Stomach (tissue), 9 donors: ENCODE results near the gene ZNF581. TPM values are rescaled to one million over a fixed set of nuclear protein-coding genes. Genes with fewer than 3 reads are reported as not detected.
A peak's percentile ranks its signal among the peaks of the same experiment; 100 is the strongest.

ENCODE experiments used
- DNase-seq, 2 donors: peaks; one replicate each; pipeline versions ENCODE4 v3.0.0 to v3.0.0-alpha.2; 2013 to 2019
- H3K27ac ChIP-seq, 5 donors: fragments of 200-600 bp in 4 of 5; sonication (generic) in 4 of 5; one replicate each; pipeline ENCODE4 v1.5.1; 2013 to 2019; ENCODE audit warnings: mild to moderate bottlenecking in 1 of 5, moderate library complexity in 1 of 5
- H3K27me3 ChIP-seq, 3 donors: fragments of 200-600 bp; sonication (generic); one replicate each; pipeline ENCODE4 v1.5.1; 2017 to 2019; ENCODE audit warnings: mixed run types in 1 of 3
- H3K36me3 ChIP-seq, 4 donors: fragments of 200-600 bp; sonication (generic); 1 replicate in 3 of 4; 2 replicates in 1 of 4; pipeline ENCODE4 v1.5.1; 2016 to 2019
- H3K4me1 ChIP-seq, 4 donors: fragments of 200-600 bp; sonication (generic); one replicate each; pipeline ENCODE4 v1.5.1; 2016 to 2019
- H3K4me3 ChIP-seq, 4 donors: fragments of 200-600 bp; sonication (generic) in 3 of 4; one replicate each; pipeline ENCODE4 v1.5.1; 2016 to 2019; ENCODE audit warnings: mild to moderate bottlenecking in 1 of 4
- H3K9me3 ChIP-seq, 4 donors: fragments of 200-600 bp; sonication (generic); one replicate each; pipeline ENCODE4 v1.5.1; 2016 to 2019
- CTCF ChIP-seq, 7 experiments: fragments of 450-650 bp in 4 of 7; fragments of 200-600 bp in 3 of 7; sonication (generic) in 3 of 7; IDR thresholded peaks; one replicate each; pipeline ENCODE4 v1.5.1; 2016 to 2019; ENCODE audit warnings: antibody characterized with exemption in 7 of 7, control low read depth in 2 of 7, mild to moderate bottlenecking in 1 of 7
- EP300 ChIP-seq: sonication (generic); formaldehyde crosslinking; IDR thresholded peaks from one replicate; pipeline ENCODE4 v1.6.1; 2017; ENCODE audit warnings: antibody characterized with exemption
- POLR2A ChIP-seq, 4 donors: fragments of 450-650 bp; IDR thresholded peaks; one replicate each; pipeline ENCODE4 v1.6.1; 2016; ENCODE audit warnings: antibody characterized with exemption in 4 of 4, control low read depth in 2 of 4, mild to moderate bottlenecking in 1 of 4, moderate library complexity in 1 of 4
- POLR2AphosphoS5 ChIP-seq, 3 donors: sonication (generic); formaldehyde crosslinking; IDR thresholded peaks; one replicate each; pipeline ENCODE4 v1.6.1; 2016; ENCODE audit warnings: antibody characterized with exemption in 3 of 3
- WGBS, 5 donors: extraction: QIAGEN DNeasy Blood & Tissue Kit in 3 of 5; methylation state at CpG; one replicate each; pipeline versions ENCODE4 v1.1.5 to v1.1.7; 2013 to 2018; 5-methylcytosine and 5-hydroxymethylcytosine counted together
- intact Hi-C: fragments of 100-400 bp; cut with DNase I; formaldehyde crosslinking; loops from one replicate; pipeline ENCODE4 v1.15.1; 2023; ENCODE audit warnings: low total_unique reads
- polyA plus RNA-seq, 3 donors: library from polyadenylated mRNA; stranded (reverse); fragments of 200-250 nt; gene quantifications; one replicate each; pipeline ENCODE4 v1.2.3, GENCODE V29; 2013
- total RNA-seq, 5 donors: library from RNA; depleted of rRNA; stranded (reverse); fragments of >200 nt; gene quantifications; one replicate each; pipeline versions ENCODE4 v1.1.0 to v1.2.3, GENCODE V29; 2014 to 2016
- donor health status: healthy with polysubstance abuse.
- donor health status: Bipolar disorder and iron deficiency.
- donor health status: healthy.

ZNF581 gene
- total and polyA plus RNA-seq, 8 donors, result 2.2 to 27.8 (median 11.3) TPM

GRCh38 chr19:55622242-55622969, 21.0 kb upstream of the ZNF581 start:
- no peak for DNase-seq
- intact Hi-C loops, result no loop called here
- Histone ChIP-seq H3K27me3 (no peaks in the 10 kb centered on the region), H3K4me1 (peaks cover 11 to 54% (median 23%) of the 10 kb centered on the region in 4 donors), H3K27ac (no peak overlapping the region), H3K4me3 (no peak overlapping the region), H3K9me3 (no peaks in the 10 kb centered on the region), H3K36me3 (peaks cover 6 to 33% (median 28%) of the 10 kb centered on the region in 4 donors)
- TF ChIP-seq POLR2AphosphoS5 (IDR thresholded peaks at IDR 0.05) (no peak), CTCF (IDR thresholded peaks at IDR 0.05) (no peak), POLR2A (IDR thresholded peaks at IDR 0.05) (no peak), EP300 (no peak)
- WGBS, 5 donors, result 89 to 94% (median 92%) methylated on average over 20 to 40 of the region's 40 CpGs

- TF ChIP-seq POLR2A (IDR thresholded peaks at IDR 0.05), result no peak
- TF ChIP-seq CTCF (IDR thresholded peaks at IDR 0.05), result no peak
- TF ChIP-seq EP300, result no peak
- no peak for TF ChIP-seq POLR2AphosphoS5 (IDR thresholded peaks at IDR 0.05)
- peak overlapping the region in 3 of 5 donors; percentile 96 to 97 (median 97) for H3K27ac ChIP-seq
- 93 to 98% (median 94%) methylated on average over 7 of the region's 7 CpGs for WGBS, 5 donors
Measured at GRCh38 chr19:55623130-55623529, 20.3 kb upstream of the ZNF581 start.

GRCh38 chr19:55623561-55623960, 19.9 kb upstream of the ZNF581 start:
- Histone ChIP-seq H3K27me3 (no peaks in the 10 kb centered on the region), H3K27ac (peak overlapping the region in 4 of 5 donors; percentile 94 to 97 (median 96))
- 38 to 54% (median 48%) methylated on average over 7 of the region's 7 CpGs for WGBS, 5 donors

More at GRCh38 chr19:55623130-55623529, 20.3 kb upstream of the ZNF581 start:
- intact Hi-C loops, result no loop called here
- DNase-seq, result no peak
- Histone ChIP-seq H3K27me3 (no peaks in the 10 kb centered on the region), H3K9me3 (no peaks in the 10 kb centered on the region), H3K4me1 (peaks cover 11 to 53% (median 23%) of the 10 kb centered on the region in 4 donors), H3K36me3 (peaks cover 6 to 26% (median 22%) of the 10 kb centered on the region in 4 donors), H3K4me3 (no peak overlapping the region)

More at GRCh38 chr19:55623561-55623960, 19.9 kb upstream of the ZNF581 start:
- peak overlapping the region in 2 of 4 donors; percentile 46 to 48 for H3K4me3 ChIP-seq
- H3K9me3 ChIP-seq, result no peaks in the 10 kb centered on the region
- intact Hi-C loops, result no loop called here
- peaks cover 11 to 48% (median 23%) of the 10 kb centered on the region in 4 donors for H3K4me1 ChIP-seq
- peaks cover 6 to 26% (median 21%) of the 10 kb centered on the region in 4 donors for H3K36me3 ChIP-seq
- TF ChIP-seq POLR2A (IDR thresholded peaks at IDR 0.05), result no peak
- no peak for TF ChIP-seq EP300
- no peak for TF ChIP-seq POLR2AphosphoS5 (IDR thresholded peaks at IDR 0.05)
- TF ChIP-seq CTCF (IDR thresholded peaks at IDR 0.05), result no peak
- DNase-seq, result no peak
